Measurements from ENCODE around the gene TNFRSF21.

DNA sequence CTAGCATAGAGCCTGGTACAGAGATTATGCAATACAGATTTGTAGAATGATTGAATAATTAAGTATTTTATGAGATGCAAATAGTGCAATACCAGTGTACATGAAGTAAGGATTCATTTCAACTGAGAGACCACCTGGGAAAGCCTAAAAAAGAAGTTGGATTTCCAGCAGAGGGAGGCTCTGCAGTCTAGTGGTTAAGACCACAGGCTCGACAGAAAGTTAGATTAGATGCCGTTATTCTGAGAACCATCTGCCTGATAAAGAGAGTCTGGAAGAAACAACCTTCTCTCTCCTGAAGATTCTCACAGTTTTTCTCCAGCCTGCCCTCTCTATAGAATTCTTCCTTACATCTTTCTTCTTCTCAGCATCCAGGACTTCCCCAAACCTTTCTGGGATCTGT lies 13.6 kb upstream of the TNFRSF21 start:
- TF ChIP-seq, protein P1, sequence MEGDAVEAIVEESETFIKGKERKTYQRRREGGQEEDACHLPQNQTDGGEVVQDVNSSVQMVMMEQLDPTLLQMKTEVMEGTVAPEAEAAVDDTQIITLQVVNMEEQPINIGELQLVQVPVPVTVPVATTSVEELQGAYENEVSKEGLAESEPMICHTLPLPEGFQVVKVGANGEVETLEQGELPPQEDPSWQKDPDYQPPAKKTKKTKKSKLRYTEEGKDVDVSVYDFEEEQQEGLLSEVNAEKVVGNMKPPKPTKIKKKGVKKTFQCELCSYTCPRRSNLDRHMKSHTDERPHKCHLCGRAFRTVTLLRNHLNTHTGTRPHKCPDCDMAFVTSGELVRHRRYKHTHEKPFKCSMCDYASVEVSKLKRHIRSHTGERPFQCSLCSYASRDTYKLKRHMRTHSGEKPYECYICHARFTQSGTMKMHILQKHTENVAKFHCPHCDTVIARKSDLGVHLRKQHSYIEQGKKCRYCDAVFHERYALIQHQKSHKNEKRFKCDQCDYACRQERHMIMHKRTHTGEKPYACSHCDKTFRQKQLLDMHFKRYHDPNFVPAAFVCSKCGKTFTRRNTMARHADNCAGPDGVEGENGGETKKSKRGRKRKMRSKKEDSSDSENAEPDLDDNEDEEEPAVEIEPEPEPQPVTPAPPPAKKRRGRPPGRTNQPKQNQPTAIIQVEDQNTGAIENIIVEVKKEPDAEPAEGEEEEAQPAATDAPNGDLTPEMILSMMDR (IDR thresholded peaks at IDR 0.05): no peak
- TF ChIP-seq POLR2A (IDR thresholded peaks at IDR 0.05): no peak

Data from body of pancreas (tissue), 4 donors.